Colonic mucosa (tissue), 4 donors: Measurements from ENCODE around the gene CWC27. TPM values are rescaled to one million over a fixed set of nuclear protein-coding genes. Genes with fewer than 3 reads are reported as not detected.

ENCODE experiments used
- DNase-seq: peaks from one replicate; pipeline ENCODE4 v3.0.0-alpha.2; 2020
- H3K27ac ChIP-seq: fragments of 200-600 bp; one replicate; pipeline ENCODE4 v1.8.0; 2021
- H3K27me3 ChIP-seq: fragments of 200-600 bp; one replicate; pipeline ENCODE4 v1.8.0; 2021
- H3K36me3 ChIP-seq: fragments of 200-600 bp; one replicate; pipeline ENCODE4 v1.8.0; 2021
- H3K4me1 ChIP-seq: fragments of 200-600 bp; one replicate; pipeline ENCODE4 v1.8.0; 2021; ENCODE audit warnings: mild to moderate bottlenecking
- H3K4me3 ChIP-seq: fragments of 200-600 bp; one replicate; pipeline ENCODE4 v1.8.0; 2021
- H3K9ac ChIP-seq, 2 donors: one replicate each; pipeline ENCODE4 v1.7.0; 2013; ENCODE audit warnings: control low read depth in 2 of 2, low read depth in 2 of 2, low read length in 2 of 2
- H3K9me3 ChIP-seq: fragments of 200-600 bp; one replicate; pipeline ENCODE4 v1.8.0; 2021
- CTCF ChIP-seq: fragments of 200-600 bp; IDR thresholded peaks from one replicate; pipeline ENCODE4 v1.8.0; 2022; ENCODE audit warnings: antibody characterized with exemption, mild to moderate bottlenecking
- intact Hi-C: fragments of 100-400 bp; cut with DNase I; formaldehyde crosslinking; loops from one replicate; pipeline ENCODE4 v1.14.1; 2022
- total RNA-seq, 2 donors: library from RNA; stranded (reverse); fragmentation: NEBNext Ultra II Directional in 1 of 2; extraction: Animal tissue kit (Norgen Biotek cat#: 25700) in 1 of 2; gene quantifications; one replicate each; pipeline ENCODE4 v1.2.1, GENCODE V29; 2021
- donor health status: healthy.
- donor health status: DM: no; HTN: no; CAD: no.
- donor health status: DM: no; HTN: no; CAD: no.

Gene CWC27
- total RNA-seq, 2 donors from 2014 or later, result 18.3 to 22.6 TPM

- TF ChIP-seq CTCF, result no peak
- no peak for DNase-seq
- no peaks in the 10 kb centered on the region for H3K9me3 ChIP-seq
- no peak overlapping the region for H3K4me3 ChIP-seq
- intact Hi-C loops, result no loop called here
- H3K9ac ChIP-seq, result no peak overlapping the region
- H3K36me3 ChIP-seq, result no peaks in the 10 kb centered on the region
- no peak overlapping the region for H3K27ac ChIP-seq
- H3K4me1 ChIP-seq, result no peaks in the 10 kb centered on the region
- H3K27me3 ChIP-seq, result no peaks in the 10 kb centered on the region
Observed at GRCh38 chr5:64914396-64914795, 145.7 kb downstream of the CWC27 start.

- intact Hi-C loops, result no loop called here
- no peaks in the 10 kb centered on the region for H3K4me1 ChIP-seq
- no peak overlapping the region for H3K27ac ChIP-seq
- no peak overlapping the region for H3K4me3 ChIP-seq
- no peaks in the 10 kb centered on the region for H3K27me3 ChIP-seq
- H3K9ac ChIP-seq, result no peak overlapping the region
- no peaks in the 10 kb centered on the region for H3K36me3 ChIP-seq
- no peak for DNase-seq
- H3K9me3 ChIP-seq, result no peaks in the 10 kb centered on the region
- no peak for TF ChIP-seq CTCF
Observed at GRCh38 chr5:64918083-64918482, 149.4 kb downstream of the CWC27 start.

GRCh38 chr5:64921386-64921785 is 152.7 kb downstream of the CWC27 start:
- Histone ChIP-seq H3K27ac (no peak overlapping the region), H3K36me3 (no peaks in the 10 kb centered on the region), H3K27me3 (no peaks in the 10 kb centered on the region), H3K4me3 (no peak overlapping the region), H3K4me1 (no peaks in the 10 kb centered on the region), H3K9me3 (no peaks in the 10 kb centered on the region), H3K9ac (no peak overlapping the region)
- TF ChIP-seq CTCF, result no peak
- no peak for DNase-seq
- intact Hi-C loops, result no loop called here

- Histone ChIP-seq H3K4me1 (no peaks in the 10 kb centered on the region), H3K9me3 (no peaks in the 10 kb centered on the region), H3K27ac (no peak overlapping the region), H3K9ac (no peak overlapping the region), H3K4me3 (no peak overlapping the region), H3K36me3 (no peaks in the 10 kb centered on the region), H3K27me3 (no peaks in the 10 kb centered on the region)
- DNase-seq, result no peak
- intact Hi-C loops, result no loop called here
- TF ChIP-seq CTCF, result no peak
Observed at GRCh38 chr5:64923151-64923685, 154.5 kb downstream of the CWC27 start.

- Histone ChIP-seq H3K27ac (no peak overlapping the region), H3K9me3 (no peaks in the 10 kb centered on the region), H3K9ac (no peak overlapping the region), H3K36me3 (no peaks in the 10 kb centered on the region), H3K27me3 (no peaks in the 10 kb centered on the region), H3K4me1 (no peaks in the 10 kb centered on the region), H3K4me3 (no peak overlapping the region)
- intact Hi-C loops, result no loop called here
- DNase-seq, result no peak
- no peak for TF ChIP-seq CTCF
Observed at GRCh38 chr5:64925123-64925522, 156.4 kb downstream of the CWC27 start.
